NCI-H128 (cell line): Measurements from ENCODE around the gene TBL2.
"Not testable (repeated sequence)": the region's sequence is repeated elsewhere in the genome, so short reads cannot be mapped to it uniquely, and the experiment has no call there.

Experiments
- DNase-seq: peaks from one replicate; lab custom pipeline; 2025; ENCODE audit not compliant: unreplicated experiment; lab: John Stamatoyannopoulos, UW

Gene TBL2

DNA sequence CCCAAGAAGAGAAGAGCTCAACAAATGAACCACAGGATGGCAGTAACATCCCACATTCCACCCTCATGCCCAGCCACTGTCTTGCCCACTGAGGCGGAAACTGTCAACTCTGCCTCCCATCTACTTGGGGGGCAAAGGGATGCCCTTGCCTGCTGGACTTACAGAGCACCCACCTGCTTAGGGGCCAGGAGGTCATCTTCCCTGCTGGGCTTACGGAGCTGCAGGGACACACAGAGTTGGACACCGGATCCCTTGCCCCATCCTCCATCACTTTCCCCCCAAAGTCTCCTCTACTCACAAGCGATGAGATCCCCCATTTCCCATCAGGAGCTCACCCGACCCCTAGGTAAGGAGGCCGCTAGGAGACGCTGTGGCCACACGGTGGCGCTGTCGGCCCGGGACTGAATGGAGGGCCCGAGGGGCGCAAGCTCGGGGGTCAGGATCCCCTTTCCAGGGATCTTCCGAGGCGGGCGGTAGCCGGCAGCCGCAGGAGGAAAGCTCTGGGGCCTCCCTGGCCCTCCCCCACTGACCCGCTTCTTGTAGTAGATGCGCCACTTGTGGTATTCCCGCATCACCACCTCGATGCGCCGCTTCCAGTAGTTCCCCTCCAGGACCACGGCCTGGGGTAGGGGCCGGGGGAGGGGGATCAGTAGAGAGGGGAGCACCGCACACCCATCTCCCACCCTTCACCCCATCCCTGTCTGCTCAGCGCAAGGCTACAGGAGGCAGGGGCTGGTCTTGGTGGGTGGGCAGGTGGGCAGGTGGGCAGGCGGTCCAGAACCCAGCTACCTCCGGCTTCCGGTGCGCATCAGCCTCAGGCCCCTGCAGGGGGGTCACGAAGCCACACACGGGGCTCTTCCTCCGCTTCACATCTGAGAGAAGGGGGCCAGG is 28.7 kb upstream of the TBL2 start:
- peak; percentile 47 for DNase-seq

DNA sequence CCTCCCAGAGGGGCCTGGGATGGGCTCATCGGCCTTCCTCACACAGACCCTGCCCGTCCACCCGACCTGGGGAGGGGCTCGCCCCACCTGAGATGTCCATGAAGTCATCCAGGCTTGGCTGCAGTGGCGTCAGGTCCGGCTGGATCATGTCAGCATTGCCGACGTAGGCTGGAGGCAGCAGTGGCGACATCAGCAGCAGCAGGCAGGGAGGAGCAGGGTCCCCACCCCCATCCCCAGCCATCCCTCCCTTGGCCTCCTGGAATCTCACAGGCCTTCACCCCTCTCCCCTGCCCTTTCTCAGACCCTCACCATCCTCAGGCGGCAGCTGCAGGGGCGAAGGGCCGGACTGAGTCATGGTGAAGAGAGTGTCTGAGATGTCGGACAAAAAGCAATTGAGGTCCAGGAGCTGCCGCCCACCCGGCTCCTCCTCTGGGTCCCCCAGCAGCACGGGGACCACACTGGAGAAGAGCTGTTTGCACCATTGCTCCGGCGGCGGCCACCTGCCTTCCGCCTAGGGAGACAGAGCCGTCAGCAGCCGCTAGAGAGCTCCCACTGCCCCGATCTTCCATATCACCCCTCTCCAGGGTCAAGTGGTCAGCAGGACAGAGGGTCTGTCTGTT is 27.3 kb upstream of the TBL2 start:
- DNase-seq: no peak

DNA sequence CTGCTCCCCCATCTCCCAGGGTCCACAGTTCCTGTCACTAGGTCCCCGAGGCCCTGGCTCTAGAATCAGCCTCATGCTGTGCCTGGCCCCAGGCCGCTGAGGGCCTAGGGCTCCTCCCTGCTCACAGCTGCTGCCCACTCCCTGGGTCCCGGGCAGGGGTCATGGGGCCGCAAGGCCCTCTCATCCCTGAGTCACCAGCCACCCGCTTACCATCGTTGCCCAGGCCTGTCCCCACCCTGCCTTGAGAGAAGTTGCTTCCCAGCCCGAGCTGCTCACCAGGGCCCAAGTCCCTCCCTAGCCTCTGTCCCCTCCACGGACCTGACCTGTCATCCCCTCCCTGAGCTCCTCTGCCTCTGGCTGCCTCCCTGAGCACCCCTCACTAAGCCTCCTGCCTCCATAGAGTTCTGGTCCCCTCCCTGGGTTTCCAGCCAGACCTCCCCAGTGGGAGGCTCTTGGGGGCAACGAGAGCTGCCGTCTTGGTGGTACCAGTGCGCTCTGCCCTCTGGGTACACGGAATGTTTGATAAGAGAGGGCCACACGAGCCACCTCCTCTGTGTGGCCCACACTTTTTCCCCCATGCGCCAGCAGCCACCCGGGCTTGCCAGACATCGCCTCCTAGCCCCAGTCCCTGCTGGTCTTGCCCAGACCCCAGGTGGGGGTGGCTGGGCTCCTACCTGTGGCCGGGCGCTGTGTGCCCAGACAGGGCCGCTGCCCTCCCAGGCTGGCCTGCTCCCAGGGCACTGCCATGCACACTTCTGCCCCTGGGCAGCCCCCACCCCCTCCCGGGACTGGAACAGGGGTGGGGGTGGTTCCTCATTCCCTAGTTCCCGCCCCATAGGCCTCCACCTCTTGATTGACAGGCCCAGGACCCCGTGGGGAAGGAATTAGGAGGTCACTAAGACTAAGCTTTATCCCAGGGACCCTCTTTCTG is 24.6 kb upstream of the TBL2 start:
- no peak for DNase-seq

DNA sequence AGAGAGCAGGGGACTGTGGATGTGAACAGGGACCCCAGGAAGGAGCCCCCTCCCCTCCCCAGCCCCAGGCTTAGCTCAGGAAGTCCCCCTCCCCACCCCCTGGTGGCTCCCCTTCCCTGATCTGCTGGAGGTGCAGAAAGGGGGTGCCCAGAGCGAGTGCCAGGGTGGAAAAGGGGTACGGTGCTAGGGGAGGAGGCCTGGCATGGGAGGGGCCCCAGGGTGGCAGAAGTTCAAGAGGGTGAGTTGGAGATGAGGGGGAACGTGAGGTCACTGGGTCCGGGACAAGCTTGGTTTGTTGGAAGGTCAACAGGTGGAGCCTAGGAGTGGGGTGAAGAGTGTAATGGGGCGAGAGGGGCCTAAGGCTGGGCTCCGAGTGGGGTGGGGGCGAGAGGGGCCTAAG is 21.5 kb upstream of the TBL2 start:
- DNase-seq: no peak

DNA sequence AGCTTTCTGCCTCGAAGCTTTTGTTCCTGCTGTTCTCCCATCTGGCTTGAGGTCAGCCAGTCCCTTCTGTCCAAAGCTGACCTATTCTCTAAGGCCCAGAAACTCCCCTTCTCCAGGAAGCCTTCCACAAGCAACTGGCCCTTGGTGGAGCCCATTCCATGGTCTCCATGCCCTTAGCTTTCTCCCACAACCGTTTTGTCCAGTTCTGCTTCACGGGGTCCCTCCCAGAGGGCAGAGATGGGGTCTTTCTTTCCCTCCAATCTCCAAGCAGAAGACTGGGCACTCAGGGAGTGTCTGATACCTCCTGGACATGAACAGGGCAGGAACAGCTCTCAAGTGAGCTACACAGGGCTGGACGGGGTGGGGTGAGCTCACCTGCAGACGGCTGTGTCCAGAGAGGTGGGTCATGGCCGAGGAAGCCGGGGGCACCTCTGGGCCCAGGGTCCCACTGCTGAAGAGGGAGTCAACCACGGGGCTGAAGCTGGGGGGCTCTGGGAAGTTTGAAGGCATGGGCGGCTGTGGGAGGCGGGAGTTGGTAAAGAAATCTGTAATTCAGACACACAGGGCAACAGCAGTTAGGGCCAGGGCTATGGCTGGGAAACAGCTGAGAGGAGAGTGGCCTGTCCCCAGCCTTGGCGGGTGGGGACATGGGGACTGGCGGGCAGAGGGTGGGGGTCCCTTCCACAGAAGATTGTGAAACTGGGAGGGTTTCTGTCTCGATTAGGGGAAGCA is 20.9 kb upstream of the TBL2 start:
- DNase-seq: no peak

DNA sequence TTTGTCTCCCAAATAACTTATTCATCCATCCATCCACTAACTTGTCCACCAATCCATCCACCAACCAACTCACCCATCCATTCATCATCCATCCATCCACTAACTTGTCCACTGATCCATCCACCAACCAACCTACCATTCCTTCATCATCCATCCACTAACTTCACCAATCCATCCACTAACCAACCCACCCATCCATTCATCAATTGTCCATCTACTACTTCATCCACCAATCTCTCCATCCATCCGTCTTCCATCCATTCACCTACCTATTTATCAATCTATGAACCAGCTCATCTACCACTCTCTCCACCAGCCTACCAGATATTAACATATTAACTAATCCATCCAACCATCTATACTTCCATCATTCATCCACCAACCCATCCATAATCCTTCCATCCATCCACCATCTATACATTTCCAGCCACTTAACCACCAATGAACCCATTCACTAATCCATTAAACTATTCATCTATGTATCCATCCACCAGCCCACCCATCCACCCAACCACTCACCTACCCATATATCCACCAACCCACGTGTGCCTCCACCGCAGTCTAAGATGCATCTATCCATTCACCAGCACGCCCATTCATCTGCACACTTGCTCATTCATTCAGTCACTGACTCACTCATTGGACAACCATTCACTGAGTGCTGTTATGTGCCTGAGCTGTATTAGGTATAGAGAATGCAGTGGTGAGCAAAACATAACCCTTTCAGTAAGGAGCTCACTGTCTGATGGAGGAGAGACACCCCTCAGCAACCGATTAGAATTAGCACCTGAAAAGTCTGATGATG is 19.8 kb upstream of the TBL2 start:
- no peak for DNase-seq

DNA sequence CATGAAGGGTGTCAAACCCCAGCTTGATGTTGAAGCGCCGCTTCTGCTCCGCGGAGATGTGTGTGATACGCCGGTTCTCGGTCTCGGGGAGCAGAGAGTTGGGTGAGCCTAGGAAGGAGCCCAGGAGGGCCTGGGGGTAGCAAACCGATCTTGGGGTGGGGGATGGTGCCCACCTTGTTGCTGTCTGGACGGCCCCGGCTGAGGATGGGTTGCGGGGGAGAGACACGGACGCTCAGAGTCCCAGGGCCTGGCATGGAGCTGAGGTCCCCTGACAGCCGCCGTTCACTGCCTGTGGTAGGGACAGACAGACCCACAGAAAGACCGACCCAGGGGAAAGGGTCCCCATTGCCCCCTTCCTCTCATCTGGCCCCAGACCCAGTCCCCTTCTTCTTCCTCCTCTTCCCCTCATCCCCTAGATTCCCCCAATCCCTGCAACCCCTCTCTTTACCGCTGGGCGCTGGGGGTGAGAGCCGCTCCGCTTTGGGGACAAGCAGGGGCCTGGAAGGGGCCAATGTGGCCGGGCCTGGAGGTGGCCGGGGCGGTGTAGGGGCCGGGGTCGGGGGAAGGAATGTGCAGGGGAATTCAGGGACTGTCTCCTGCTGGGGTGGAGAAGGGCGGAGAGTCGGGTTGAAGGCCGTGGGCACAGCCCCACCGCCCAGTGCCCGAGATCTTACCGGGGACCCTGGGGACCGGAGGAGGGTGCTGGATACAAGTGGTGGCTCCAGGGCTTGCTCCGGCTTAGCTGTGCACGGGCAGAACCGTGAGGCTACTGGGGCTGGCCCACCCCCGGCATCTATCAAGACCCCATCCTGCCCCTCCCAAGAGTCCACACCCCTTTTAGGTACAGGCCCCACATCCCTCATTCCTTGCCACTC is 18.0 kb upstream of the TBL2 start:
- no peak for DNase-seq

DNA sequence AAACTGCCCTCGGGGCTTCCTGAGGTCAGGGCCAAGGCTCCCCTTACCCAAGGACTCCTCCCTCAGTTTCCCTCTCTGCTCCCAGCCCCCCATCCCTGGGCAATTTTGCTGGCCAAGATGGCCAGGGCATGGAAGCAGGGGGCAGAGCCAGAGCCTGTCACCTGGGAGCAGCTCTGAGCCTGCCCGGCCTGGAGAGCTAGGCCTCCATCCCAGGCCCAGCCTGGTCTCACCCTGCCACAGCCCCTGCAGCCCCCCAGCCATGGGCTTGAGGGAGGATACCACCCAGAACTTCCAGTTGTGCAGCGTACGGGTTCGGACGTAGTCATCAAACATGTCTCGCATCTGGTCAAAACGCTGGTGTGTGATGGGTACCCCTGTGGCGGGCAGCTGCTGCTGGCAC is 17.0 kb upstream of the TBL2 start:
- DNase-seq: no peak

DNA sequence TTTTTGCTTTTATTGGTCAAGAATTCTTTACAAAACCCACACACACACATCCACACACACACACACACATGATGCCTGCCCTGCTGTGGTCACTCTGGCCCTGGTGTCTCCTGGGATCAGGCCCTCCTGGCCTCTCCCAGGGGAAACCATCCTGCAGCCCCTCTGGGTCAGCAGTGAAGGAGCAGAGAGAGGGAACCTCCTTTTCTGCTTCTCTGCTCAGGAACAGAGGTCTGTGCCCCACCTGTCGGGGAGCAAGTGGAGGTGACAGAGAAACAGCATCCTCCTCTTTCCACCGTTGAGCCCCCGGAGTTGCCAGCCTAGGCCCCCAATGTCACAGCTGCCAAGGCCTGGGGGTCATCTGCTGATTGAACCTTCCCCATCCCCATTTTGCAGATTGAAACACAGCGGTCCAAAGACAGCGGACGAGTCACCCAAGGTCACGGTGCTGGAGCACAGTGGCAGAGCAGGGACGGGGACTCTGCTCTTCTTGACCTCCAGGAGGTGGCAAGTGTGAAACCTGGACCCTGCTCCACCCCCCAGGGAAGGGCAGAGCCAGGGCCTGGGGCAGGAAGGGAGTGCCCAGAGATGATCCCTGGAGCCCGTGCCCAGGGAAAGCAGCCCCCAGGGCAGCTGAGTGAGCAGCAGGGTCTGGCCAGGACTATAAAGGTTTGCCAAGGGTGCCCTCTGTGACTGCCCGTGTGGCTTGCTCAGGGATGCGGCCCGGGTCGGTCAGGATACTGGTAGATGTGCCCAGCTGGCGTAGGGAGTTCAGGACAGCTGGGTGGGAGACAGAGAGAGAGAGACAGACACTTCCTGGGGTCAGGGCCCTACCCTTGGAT is 15.0 kb upstream of the TBL2 start:
- no peak for DNase-seq

DNA sequence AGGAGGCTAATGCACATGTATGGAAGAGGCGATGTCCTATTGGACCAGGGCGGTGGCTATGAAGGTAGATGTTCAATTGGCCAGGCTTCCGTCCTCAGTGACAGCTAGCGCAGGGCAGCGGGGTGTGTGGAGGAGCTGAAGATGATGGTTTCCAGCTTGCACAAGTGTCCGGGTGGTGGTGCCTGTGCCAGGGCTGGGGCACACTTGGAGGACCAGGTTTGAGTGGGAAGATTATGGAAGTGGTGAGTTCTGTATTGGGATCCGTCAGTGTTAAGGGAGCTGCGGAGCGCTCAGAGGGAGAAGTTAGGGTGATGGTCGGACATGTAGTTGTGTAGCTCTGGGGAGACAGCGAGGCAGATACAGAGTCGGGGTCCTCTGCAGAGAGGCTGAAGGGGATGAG is 8.5 kb upstream of the TBL2 start:
- no peak for DNase-seq

DNA sequence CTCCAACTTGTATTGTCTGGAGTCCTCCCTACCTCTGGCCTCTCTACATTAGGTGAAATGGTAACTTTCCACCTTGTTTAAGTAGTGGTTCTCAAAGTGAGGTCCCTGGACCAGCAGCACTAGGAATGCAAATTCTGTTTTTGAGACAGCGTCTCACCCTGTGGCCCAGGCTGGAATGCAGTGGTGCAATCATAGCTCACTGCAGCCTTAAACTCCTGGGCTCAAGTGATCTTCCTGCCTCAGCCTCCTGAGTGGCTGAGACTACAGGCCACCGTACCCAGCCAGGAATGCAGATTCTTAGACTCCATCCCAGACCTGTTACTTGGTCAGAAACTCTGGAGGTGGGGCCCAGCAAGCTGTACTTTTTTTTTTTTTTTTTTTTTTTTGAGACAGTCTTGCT is 6.8 kb upstream of the TBL2 start:
- no peak for DNase-seq

DNA sequence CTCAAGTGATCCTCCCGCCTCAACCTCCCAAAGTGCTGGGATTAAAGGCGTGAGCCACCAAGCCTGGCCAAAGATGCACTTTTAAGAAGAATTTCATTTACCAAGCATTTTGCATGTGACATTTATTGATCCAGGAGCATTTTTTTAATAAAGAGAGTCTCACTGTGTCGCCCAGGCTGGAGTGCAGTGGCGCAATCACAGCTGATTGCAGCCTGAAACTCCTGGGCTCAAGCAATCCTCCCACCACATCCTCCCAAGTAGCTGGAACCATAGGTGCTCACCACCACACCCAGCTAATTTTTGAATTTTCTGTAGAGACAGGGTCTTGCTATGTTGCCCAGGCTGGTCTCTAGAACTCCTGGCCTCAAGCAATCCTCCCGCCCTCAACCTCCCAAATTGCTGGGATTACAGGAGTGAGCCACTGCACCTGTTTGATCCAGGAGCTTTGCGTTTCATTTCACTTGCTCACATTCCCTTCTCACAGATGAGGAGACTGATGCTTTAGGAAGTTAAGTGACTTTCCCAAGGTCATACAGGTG is 4.4 kb upstream of the TBL2 start:
- no peak for DNase-seq

DNA sequence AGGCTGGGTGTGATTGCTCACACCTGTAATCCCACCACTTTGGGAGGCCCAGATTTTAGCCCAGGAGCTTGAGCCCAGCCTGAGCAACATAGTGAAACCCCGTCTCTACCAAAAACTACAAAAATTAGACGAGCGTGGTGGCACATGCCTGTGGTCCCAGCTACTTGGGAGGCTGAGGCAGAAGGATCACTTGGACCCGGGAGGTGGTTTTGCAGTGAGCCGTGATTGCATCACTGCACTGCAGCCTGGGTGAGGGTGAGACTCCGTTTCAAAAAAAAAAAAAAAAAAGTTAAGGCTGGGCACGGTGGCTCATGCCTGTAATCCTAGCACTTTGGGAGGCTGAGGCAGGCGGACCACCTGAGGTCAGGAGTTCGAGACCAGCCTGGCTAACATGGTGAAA is 2.6 kb upstream of the TBL2 start:
- not testable (repeated sequence) for DNase-seq

DNA sequence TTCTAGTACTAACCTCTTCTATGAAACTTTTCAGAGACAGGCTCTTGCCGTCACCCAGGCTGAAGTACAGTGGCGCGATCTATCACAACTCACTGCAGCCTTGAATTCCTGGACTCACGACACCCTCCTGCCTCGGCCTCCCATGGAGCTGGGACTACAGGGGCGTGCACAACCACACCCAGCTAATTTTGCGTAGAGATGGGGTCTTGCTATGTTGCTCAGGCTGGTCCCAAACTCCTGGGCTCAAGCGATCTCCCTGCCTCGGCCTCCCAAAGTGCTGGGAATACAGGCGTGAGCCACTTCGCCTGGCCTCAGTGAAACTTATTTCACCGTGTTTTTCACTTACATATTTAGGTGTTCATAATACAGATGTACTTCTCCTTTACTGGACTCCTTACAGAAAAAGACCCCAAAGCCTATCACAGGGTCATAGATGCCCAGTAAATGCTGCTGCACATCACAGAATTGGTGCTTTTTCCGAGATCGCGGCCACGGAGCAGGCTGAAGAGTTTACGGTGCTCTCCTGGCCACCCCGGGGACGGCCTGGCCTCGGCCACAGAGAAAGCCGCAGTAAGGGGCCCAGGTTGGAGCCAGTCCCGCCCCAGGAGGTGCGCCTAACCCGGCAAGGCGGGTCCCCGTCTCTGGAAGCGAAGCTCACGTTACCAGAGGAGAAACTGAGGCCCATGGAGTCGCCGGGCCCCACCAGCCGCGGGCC is 595 bp downstream of the TBL2 start:
- no peak for DNase-seq

DNA sequence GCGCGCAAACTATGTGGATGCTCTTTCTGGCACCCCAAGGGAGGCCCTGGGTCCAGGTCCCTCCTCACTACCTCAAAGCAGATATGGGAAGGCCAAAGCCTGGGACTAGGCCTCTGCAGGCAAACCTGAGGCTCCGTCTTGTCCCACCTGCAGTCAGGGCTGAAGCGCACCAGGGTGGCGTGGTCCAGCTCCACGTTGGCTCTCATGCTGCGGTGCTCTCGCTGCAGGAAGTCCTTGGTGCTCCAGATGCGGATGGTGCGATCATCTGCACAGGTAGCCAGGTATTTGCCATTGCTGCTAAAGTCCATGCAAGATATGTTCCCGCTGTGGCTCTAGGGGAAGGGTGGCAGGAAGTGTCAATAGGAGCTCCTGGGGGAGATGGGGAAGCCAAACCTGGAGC is 4.6 kb downstream of the TBL2 start:
- no peak for DNase-seq

DNA sequence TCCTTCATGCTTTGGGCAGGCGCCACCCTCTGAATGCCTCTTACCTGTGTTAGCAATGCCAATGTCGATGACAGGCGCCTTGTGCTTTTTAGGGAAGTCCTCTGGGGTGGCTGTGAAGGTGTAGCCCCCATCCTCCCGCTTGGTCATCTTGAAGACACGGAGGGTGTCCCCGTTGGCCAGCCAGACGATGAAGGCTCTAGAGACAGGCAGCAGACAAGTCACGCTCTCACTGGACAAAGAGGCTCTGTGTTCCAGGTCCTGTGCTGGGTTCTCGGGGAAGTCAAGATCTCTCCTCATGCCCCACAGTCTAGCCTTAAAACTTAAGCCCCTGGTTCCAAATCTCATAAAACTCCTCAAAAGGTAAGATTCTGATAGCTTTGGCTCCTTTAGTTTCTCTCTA is 5.1 kb downstream of the TBL2 start:
- DNase-seq: no peak

DNA sequence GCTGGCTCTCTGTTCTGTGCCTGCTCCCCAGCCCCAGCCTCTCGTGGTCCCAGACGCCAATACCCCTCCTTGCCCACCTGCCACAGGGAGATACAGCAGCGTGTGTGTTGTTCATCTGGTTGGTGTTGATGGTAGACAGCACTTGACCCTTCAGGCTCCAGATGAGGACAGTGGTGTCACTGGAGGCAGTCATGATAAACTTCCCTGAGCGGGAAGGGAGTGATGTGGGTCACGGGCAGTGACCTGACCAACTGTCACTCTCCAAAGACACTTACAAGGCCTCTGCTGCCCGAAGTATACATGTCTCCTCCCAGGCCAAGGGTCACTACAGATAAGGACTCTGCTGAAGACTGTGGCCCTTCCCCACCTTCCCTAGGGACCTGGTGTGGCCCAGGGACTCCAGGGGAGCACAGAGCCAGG is 5.6 kb downstream of the TBL2 start:
- DNase-seq: no peak
